A673 (cell line): Measurements from ENCODE around the gene KIF17.

Experiments used
- EZH2 ChIP-seq: fragments of 200-600 bp; sonication (generic); IDR thresholded peaks from 2 replicates; pipeline ENCODE4 v1.6.1; 2017; ENCODE audit warnings: borderline replicate concordance, low read depth, mild to moderate bottlenecking, mixed read lengths, antibody characterized with exemption, low read length; ENCODE audit not compliant: poor library complexity, severe bottlenecking
- TF ChIP-seq, protein P1 (sequence below): fragments of 300-800, 200-600 bp; sonication (generic); conservative IDR thresholded peaks from 2 replicates; pipeline ENCODE4 v1.5.1; 2017; ENCODE audit warnings: low read depth, mild to moderate bottlenecking, antibody characterized with exemption, low read length, moderate library complexity, mixed read lengths

DNA sequence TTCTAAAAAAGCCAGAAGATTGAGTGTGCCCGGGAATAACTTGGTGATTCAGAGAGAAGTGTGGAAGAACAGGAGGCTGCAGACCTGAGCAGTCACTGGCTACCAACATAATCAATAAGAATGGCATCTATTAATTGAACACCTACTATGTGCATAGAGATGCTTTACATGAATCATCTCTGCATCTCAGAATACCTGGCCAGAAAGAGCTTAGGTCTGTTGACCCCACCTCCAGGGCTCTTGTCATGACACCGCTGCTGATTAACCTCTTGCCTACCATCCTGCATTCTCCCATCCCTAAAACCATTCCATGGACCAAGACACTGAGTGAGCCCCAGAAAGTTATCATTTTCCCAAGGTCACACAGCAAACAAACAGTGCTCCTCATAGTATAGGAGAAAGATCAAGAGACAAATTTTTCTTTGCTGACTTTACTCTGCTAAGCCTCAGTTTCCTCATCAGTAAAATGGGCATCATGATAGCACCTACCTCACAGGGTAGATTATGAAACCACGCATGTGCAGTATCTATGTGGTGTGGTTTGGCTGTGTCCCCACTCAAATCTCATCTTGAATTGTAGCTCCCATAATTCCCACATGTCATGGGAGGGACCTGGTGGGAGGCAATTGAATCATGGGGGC lies 100.8 kb downstream of the KIF17 start:
- TF ChIP-seq, protein P1, sequence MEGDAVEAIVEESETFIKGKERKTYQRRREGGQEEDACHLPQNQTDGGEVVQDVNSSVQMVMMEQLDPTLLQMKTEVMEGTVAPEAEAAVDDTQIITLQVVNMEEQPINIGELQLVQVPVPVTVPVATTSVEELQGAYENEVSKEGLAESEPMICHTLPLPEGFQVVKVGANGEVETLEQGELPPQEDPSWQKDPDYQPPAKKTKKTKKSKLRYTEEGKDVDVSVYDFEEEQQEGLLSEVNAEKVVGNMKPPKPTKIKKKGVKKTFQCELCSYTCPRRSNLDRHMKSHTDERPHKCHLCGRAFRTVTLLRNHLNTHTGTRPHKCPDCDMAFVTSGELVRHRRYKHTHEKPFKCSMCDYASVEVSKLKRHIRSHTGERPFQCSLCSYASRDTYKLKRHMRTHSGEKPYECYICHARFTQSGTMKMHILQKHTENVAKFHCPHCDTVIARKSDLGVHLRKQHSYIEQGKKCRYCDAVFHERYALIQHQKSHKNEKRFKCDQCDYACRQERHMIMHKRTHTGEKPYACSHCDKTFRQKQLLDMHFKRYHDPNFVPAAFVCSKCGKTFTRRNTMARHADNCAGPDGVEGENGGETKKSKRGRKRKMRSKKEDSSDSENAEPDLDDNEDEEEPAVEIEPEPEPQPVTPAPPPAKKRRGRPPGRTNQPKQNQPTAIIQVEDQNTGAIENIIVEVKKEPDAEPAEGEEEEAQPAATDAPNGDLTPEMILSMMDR = no peak
- TF ChIP-seq EZH2 = no peak
